ENCODE measurements around the gene SMAP2.

DNA sequence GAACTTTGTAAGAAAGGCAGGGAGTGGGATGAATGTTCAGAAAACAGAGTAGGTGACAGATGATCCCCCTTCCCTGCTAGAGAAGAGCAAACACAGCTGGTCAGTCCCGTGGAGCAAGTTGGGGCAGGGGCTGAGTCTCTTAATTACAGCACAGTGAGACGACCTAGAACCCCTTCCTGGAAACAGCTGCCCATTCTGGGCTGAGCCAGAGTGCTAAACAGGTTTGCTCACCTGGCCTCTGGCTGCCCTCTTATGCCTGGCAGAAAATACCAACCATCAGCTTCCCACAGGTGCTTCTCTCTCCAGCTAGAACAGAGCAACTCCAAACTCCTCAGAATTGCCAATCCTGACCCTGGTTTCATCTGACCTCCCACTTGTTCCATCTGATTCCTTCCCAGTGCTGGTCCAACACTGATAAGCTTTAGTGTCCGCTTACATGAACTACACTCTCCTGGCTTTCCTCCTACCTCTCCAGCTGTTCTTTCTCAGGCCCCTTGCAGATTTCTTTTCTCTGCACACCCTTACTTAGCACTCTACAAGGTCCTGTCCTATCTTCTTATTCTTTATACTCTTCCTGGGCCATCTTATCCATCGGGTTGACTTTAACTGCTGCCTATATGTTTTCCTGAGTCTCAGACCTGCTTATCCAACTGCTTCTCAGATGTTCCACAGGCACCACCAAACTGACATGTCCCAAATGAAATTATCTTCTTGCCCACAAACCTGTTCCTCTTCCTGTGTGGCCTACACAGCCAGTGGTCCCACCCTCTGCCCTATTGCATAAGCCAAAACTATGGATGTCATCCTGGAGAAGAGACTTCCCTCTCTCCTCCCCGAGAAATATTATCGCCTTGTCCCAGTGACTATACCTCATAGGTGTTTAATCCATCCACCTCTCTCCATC is 33.9 kb upstream of the SMAP2 start:
- TF ChIP-seq EZH2 (IDR thresholded peaks at IDR 0.05) (no peak), POLR2AphosphoS5 (IDR thresholded peaks at IDR 0.05; ENCODE audit: borderline replicate concordance, low read depth, low read length) (no peak)
